ENCODE results near the gene UPF2.

GRCh38 chr10:12088919-12089318 lies 46.3 kb upstream of the UPF2 start:
- TF ChIP-seq CTCF (IDR thresholded peaks at IDR 0.05) = no peak
- no peak for TF ChIP-seq POLR2A (IDR thresholded peaks at IDR 0.05)
